MCF 10A (cell line): ENCODE results near the gene ADAMTS13. TPM values are rescaled to one million over a fixed set of nuclear protein-coding genes. Genes with fewer than 3 reads are reported as not detected.

Experiments
- BruUV-seq: library from RNA; stranded (reverse); fragments of 400-500 nt; replicated peaks from 2 replicates; lab custom pipeline; 2021; lab: Mats Ljungman, UMichigan
- CTCF ChIA-PET: fragments of 300-600 bp; sonication (Branson Sonifier 250); formaldehyde crosslinking; extraction: SDS; loops from one replicate; lab custom pipeline; 2021; ENCODE audit warnings: antibody characterized with exemption, inconsistent platforms; lab: Yijun Ruan, JAX
- POLR2A ChIA-PET: fragments of 300-600, 350-650 bp; sonication (Branson Sonifier 250); formaldehyde crosslinking; extraction: SDS; loops from one replicate; lab custom pipeline; 2020; ENCODE audit warnings: antibody characterized with exemption, inconsistent platforms; lab: Yijun Ruan, JAX
- DNase-seq: peaks from one replicate; pipeline ENCODE4 v3.0.0-alpha.2; 2018; ENCODE audit not compliant: unreplicated experiment
- H3K27ac Mint-ChIP-seq: one replicate; pipeline ENCODE4 v1.8.0; 2022; ENCODE audit warnings: mild to moderate bottlenecking, low read depth, mixed read lengths; ENCODE audit not compliant: unreplicated experiment
- H3K27me3 Mint-ChIP-seq: one replicate; pipeline ENCODE4 v1.8.0; 2022; ENCODE audit warnings: mixed read lengths; ENCODE audit not compliant: insufficient read depth, unreplicated experiment
- H3K36me3 Mint-ChIP-seq: one replicate; pipeline ENCODE4 v1.8.0; 2022; ENCODE audit warnings: mild to moderate bottlenecking, moderate library complexity, mixed read lengths; ENCODE audit not compliant: insufficient read depth, unreplicated experiment
- H3K4me1 Mint-ChIP-seq: one replicate; pipeline ENCODE4 v1.8.0; 2022; ENCODE audit warnings: mixed read lengths; ENCODE audit not compliant: insufficient read depth, unreplicated experiment
- H3K4me3 Mint-ChIP-seq: one replicate; pipeline ENCODE4 v1.8.0; 2022; ENCODE audit warnings: mild to moderate bottlenecking, moderate library complexity, mixed read lengths; ENCODE audit not compliant: unreplicated experiment
- H3K9me3 Mint-ChIP-seq: one replicate; pipeline ENCODE4 v1.8.0; 2022; ENCODE audit warnings: mixed read lengths; ENCODE audit not compliant: unreplicated experiment
- intact Hi-C: fragments of 100-400 bp; cut with micrococcal nuclease; formaldehyde crosslinking; loops from 2 replicates; pipeline ENCODE4 v1.14.1; 2022
- total RNA-seq: library from RNA; stranded (reverse); gene quantifications from 2 replicates; pipeline ENCODE4 v1.2.3, GENCODE V29; 2022
- TF ChIP-seq, protein P1 (sequence below): fragments of 200-600 bp; IDR thresholded peaks from one replicate; pipeline ENCODE4 v1.8.0; 2022; ENCODE audit warnings: antibody characterized with exemption, mild to moderate bottlenecking; ENCODE audit not compliant: unreplicated experiment

The ADAMTS13 gene
- total RNA-seq, 1 experiment from 2014 or later, result 4.1 TPM

DNA sequence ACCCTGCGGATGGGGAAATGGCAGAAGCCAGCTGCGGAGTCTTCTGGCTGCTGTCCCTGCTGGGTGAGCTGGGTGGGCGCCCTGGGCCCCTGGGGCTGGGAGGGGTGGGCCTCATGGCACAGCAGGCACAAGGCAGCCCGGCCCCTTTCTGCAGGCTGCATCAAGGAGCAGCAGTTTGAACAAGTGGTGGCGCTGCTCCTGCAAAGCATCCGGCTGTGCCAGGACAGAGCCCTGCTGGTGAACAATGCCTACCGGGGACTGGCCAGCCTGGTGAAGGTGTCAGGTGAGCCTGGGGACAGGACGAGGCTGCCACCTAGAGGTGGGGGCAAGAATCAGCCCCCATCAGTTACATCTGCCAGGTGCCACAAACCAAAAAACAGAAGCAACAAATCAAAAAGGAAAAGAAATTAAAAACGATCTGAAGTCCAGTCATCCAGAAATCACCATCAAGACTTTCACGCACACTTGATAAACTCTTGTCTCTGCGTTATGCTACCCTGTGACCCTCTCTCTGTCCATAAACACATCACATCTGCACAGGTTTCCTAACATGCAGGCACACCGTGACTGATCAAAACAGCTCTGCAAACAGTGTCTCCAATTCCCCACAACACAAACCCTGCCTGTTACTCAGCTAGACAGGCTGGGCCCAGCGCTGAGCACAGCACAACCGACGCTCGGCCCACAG lies 18.3 kb upstream of the ADAMTS13 start:
- no TSS peak for BruUV-seq
- no peak overlapping the region for H3K27ac Mint-ChIP-seq
- no peaks in the 10 kb centered on the region for H3K27me3 Mint-ChIP-seq
- H3K36me3 Mint-ChIP-seq, result peaks cover 50% of the 10 kb centered on the region
- no peak overlapping the region for H3K4me3 Mint-ChIP-seq
- DNase-seq, result peak; percentile 46
- TF ChIP-seq, protein P1, sequence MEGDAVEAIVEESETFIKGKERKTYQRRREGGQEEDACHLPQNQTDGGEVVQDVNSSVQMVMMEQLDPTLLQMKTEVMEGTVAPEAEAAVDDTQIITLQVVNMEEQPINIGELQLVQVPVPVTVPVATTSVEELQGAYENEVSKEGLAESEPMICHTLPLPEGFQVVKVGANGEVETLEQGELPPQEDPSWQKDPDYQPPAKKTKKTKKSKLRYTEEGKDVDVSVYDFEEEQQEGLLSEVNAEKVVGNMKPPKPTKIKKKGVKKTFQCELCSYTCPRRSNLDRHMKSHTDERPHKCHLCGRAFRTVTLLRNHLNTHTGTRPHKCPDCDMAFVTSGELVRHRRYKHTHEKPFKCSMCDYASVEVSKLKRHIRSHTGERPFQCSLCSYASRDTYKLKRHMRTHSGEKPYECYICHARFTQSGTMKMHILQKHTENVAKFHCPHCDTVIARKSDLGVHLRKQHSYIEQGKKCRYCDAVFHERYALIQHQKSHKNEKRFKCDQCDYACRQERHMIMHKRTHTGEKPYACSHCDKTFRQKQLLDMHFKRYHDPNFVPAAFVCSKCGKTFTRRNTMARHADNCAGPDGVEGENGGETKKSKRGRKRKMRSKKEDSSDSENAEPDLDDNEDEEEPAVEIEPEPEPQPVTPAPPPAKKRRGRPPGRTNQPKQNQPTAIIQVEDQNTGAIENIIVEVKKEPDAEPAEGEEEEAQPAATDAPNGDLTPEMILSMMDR, result peak; percentile 55
- ChIA-PET CTCF (interaction anchor here (0.5 to 1.8 kb wide), 10 partner anchors 8 to 68 kb away, joined by 3 to 6 read pairs (median 3); partner anchors contain the start of genes STKLD1 and SURF6), POLR2A (interaction anchor here (0.6 to 1.5 kb wide), 3 partner anchors 25 to 50 kb away, joined by 3 read pairs; no protein-coding TSS in a partner anchor)
- intact Hi-C loops, result no loop called here
- no peaks in the 10 kb centered on the region for H3K9me3 Mint-ChIP-seq
- H3K4me1 Mint-ChIP-seq, result no peaks in the 10 kb centered on the region

DNA sequence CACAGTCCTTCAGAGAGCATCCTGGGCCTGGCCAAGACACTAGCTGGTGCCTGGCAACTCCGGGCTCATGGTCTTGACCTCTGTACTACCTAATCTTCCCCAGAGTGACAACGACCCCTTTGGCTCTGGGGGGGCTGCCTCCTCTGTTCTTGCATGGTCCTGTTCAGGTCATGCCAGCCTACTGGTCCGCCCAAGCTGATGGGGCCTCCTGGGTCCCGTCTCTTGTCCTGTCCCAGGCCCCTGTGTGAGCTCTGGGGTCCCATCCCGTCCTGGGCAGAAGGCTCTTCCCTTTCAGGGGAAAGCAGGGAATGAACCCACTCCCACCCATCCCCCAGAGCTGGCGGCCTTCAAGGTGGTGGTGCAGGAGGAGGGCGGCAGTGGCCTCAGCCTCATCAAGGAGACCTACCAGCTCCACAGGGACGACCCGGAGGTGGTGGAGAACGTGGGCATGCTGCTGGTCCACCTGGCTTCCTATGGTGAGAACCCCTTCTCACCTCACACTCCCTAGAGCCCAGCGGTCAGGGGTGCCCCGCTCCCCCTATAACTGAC lies 17.6 kb upstream of the ADAMTS13 start:
- Mint-ChIP-seq H3K27me3 (no peaks in the 10 kb centered on the region), H3K27ac (no peak overlapping the region), H3K36me3 (peaks cover 57% of the 10 kb centered on the region), H3K9me3 (no peaks in the 10 kb centered on the region), H3K4me3 (no peak overlapping the region), H3K4me1 (no peaks in the 10 kb centered on the region)
- DNase-seq, result no peak
- ChIA-PET CTCF (interaction anchor here (0.6 to 1.8 kb wide), 9 partner anchors 7 to 69 kb away, joined by 3 to 6 read pairs (median 3); partner anchors contain the start of gene SURF6), POLR2A (interaction anchor here (0.6 to 1.5 kb wide), 3 partner anchors 26 to 50 kb away, joined by 3 read pairs; no protein-coding TSS in a partner anchor)
- TF ChIP-seq, protein P1, result no peak
- no TSS peak for BruUV-seq
- intact Hi-C loops, result no loop called here

DNA sequence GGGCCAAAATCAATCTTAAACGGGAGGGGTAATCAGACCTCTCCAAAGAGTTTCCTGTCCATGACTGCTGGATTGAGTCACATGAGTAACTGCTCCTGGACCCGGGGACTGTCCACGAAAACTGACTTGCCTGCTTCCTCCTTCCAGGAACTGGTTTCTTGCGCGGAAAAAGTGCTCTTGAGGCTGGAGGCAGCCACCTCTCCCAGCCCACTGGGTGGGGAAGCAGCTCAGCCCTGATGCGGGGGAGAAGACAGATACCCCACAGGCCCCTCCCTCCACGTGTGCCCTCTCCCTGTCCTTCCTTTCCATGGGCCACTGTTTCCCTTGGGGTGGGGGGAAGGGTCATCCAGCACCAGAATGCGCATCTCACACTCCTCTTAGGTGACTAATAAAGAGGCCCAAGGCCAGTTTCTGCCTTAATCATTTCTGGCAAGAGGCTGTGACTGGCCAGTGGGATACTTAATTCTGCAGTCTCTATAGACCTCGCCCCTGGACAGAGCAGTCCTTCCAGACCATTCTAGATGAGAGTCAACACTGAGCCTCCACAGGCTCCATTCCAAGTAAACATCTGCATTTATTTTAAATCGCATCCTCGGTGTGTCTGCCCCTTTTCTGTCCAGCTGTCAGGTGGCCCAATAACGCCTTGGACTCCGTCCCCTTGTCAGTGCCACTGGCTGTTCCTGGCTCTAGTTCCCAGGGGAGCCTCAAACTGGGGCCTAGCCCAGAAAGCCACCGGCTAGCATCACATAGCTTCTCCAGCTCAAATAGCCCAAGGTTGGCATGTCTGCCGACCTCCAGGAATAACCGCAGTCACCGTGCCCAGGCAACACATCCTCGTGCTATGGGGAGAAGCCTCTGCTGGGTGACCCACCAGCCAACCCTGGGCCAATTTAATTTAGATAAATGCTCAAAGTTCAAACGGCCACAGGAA lies 16.4 kb upstream of the ADAMTS13 start:
- no peak for DNase-seq
- H3K27ac Mint-ChIP-seq, result no peak overlapping the region
- no peaks in the 10 kb centered on the region for H3K4me1 Mint-ChIP-seq
- TF ChIP-seq, protein P1, result no peak
- ChIA-PET POLR2A (interaction anchor here (0.7 kb wide), 1 partner anchor 15 kb away, joined by 3 read pairs; no protein-coding TSS in a partner anchor), CTCF (interaction anchor here (0.7 to 1.7 kb wide), 7 partner anchors 10 to 332 kb away, joined by 3 to 10 read pairs (median 4); partner anchors contain the start of gene REXO4)
- peaks cover 68% of the 10 kb centered on the region for H3K36me3 Mint-ChIP-seq
- no peak overlapping the region for H3K4me3 Mint-ChIP-seq
- H3K27me3 Mint-ChIP-seq, result no peaks in the 10 kb centered on the region
- no TSS peak for BruUV-seq
- H3K9me3 Mint-ChIP-seq, result no peaks in the 10 kb centered on the region
- intact Hi-C loops, result no loop called here
